Medulla oblongata (tissue), 1 donor: ENCODE results near the gene SNX10.

ENCODE experiments used
- DNase-seq: peaks from one replicate; pipeline ENCODE4 v3.0.0-alpha.2; 2015; ENCODE audit errors: extremely low spot score

Gene SNX10

GRCh38 chr7:26369593-26369992 lies 77.9 kb downstream of the SNX10 start:
- peak; percentile 92 for DNase-seq

- peak; percentile 58 for DNase-seq
Observed at GRCh38 chr7:26370011-26370410, 78.3 kb downstream of the SNX10 start.

GRCh38 chr7:26372249-26372648 lies 80.6 kb downstream of the SNX10 start:
- DNase-seq = no peak

- no peak for DNase-seq
Observed at GRCh38 chr7:26372704-26373103, 81.0 kb downstream of the SNX10 start.

GRCh38 chr7:26374647-26375373 lies 83.1 kb downstream of the SNX10 start:
- no peak for DNase-seq

- peak; percentile 43 for DNase-seq
Observed at GRCh38 chr7:26375726-26376174, 84.1 kb downstream of the SNX10 start.

GRCh38 chr7:26376175-26376917 lies 84.7 kb downstream of the SNX10 start:
- DNase-seq = peak; percentile 40

GRCh38 chr7:26378016-26378415 lies 86.4 kb downstream of the SNX10 start:
- no peak for DNase-seq

GRCh38 chr7:26379711-26380110 lies 88.0 kb downstream of the SNX10 start:
- DNase-seq = no peak

GRCh38 chr7:26381476-26382353 lies 90.1 kb downstream of the SNX10 start:
- DNase-seq = no peak

GRCh38 chr7:26385240-26385639 lies 93.6 kb downstream of the SNX10 start:
- DNase-seq = no peak

GRCh38 chr7:26387731-26388130 lies 96.1 kb downstream of the SNX10 start:
- no peak for DNase-seq

- no peak for DNase-seq
Observed at GRCh38 chr7:26388256-26388655, 96.6 kb downstream of the SNX10 start.

GRCh38 chr7:26390016-26390415 lies 98.4 kb downstream of the SNX10 start:
- DNase-seq = no peak

GRCh38 chr7:26393818-26394217 lies 102.2 kb downstream of the SNX10 start:
- no peak for DNase-seq

GRCh38 chr7:26397332-26397731 lies 105.7 kb downstream of the SNX10 start:
- peak; percentile 54 for DNase-seq

GRCh38 chr7:26397796-26398426 lies 106.2 kb downstream of the SNX10 start:
- DNase-seq = no peak

- DNase-seq = peak; percentile 65
Observed at GRCh38 chr7:26398427-26398755, 106.7 kb downstream of the SNX10 start.

- DNase-seq = peak; percentile 75
Observed at GRCh38 chr7:26398756-26399509, 107.3 kb downstream of the SNX10 start.

GRCh38 chr7:26399736-26400135 lies 108.1 kb downstream of the SNX10 start:
- DNase-seq = no peak

- no peak for DNase-seq
Observed at GRCh38 chr7:26403640-26404039, 112.0 kb downstream of the SNX10 start.
